ACC112 (cell line): ENCODE results near the gene CYP19A1.

Experiments used
- H2AFZ ChIP-seq: fragments of 200-600 bp; sonication (generic); one replicate; pipeline ENCODE4 v1.6.0; 2017; ENCODE audit warnings: antibody characterized with exemption, low read length; ENCODE audit not compliant: unreplicated experiment
- H3K27ac ChIP-seq: fragments of 200-600 bp; sonication (generic); 2 replicates; pipeline ENCODE4 v1.5.1; 2014; ENCODE audit warnings: low read depth, mild to moderate bottlenecking, antibody characterized with exemption, low read length, moderate library complexity
- H3K27me3 ChIP-seq: fragments of 200-600 bp; sonication (generic); 2 replicates; pipeline ENCODE4 v1.6.1; 2014; ENCODE audit warnings: mild to moderate bottlenecking, antibody characterized with exemption, low read length, moderate library complexity, mixed read lengths; ENCODE audit not compliant: insufficient read depth
- H3K36me3 ChIP-seq: fragments of 200-600 bp; sonication (generic); 2 replicates; pipeline ENCODE4 v1.6.1; 2016; ENCODE audit warnings: mild to moderate bottlenecking, antibody characterized with exemption, low read length, moderate library complexity, mixed read lengths; ENCODE audit not compliant: insufficient read depth
- H3K4me1 ChIP-seq: fragments of 200-600 bp; sonication (generic); one replicate; pipeline ENCODE4 v1.6.1; 2016; ENCODE audit warnings: low read length, mixed read lengths; ENCODE audit not compliant: insufficient read depth, unreplicated experiment, control insufficient read depth
- H3K4me3 ChIP-seq: fragments of 200-600 bp; sonication (generic); 2 replicates; pipeline ENCODE4 v1.5.1; 2014; ENCODE audit warnings: mild to moderate bottlenecking, low read depth, low read length
- H3K79me2 ChIP-seq: fragments of 200-600 bp; sonication (generic); one replicate; pipeline ENCODE4 v1.6.0; 2016; ENCODE audit warnings: low read length; ENCODE audit not compliant: control insufficient read depth, unreplicated experiment, insufficient read depth

Gene CYP19A1

DNA sequence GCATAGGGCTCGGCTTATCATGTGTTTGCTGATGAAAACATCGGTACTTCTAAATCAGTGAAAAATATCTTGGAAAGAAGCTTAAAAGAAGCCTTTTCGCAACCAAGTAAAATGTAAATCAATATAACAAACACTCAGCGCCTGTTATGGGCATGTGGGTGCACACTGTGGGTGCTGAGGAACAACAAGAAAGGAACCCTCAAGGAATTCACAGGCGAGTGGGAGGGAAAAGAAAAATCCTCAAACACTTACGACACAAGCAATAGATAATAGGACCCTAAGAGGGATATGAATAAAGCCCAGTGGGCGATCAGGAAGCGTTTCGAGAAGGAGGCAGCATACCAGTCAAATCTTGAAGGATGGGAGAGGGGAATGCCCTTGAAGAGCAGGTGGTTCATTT, 25.0 kb upstream of the CYP19A1 start:
- Histone ChIP-seq H3K27me3 (peaks cover 6% of the 10 kb centered on the region; the same call in 1 of the 2 replicates), H3K4me3 (no peak overlapping the region), H2AFZ (no peak overlapping the region), H3K27ac (no peak overlapping the region), H3K79me2 (no peaks in the 10 kb centered on the region), H3K4me1 (peaks cover 3% of the 10 kb centered on the region), H3K36me3 (no peaks in the 10 kb centered on the region)

DNA sequence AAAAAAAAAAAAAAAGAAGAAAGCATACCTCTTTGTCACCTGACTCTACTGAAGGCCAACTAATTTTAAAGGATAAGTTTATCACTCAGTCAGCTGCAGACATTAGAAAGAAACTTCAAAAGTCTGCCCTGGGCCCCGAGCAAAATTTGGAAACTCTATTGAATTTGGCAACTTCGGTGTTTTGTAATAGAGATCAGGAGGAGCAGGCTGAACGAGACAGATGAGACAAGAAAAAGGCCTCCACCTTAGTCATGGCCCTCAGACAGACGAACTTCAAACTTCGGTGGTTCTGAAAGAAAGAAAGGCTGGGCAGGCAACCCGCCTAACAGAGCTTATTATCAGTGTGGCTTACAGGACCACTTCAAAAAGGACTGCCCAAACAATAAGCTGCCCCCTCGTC, 21.6 kb upstream of the CYP19A1 start:
- no peaks in the 10 kb centered on the region for H3K4me1 ChIP-seq
- H3K36me3 ChIP-seq: no peaks in the 10 kb centered on the region
- no peak overlapping the region for H3K27ac ChIP-seq

DNA sequence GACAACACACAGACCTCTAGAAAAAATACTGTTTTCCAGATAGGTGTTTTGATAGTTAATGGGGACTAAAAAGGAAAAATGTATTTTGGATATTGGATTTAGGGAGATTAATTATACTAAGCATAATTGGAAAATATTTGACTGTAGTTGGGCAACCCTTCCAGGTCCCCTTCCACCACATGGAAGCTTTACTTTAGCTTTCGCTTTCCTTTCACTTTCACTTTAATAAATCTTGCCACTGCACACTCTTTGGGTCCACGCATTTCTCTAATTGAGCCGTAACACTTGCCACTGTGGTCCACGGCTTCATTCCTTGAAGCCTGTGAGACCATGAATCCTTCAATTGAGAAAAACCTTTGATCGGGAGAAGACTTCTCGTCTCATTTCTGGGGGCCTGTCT, 18.6 kb upstream of the CYP19A1 start:
- Histone ChIP-seq H3K4me1 (no peaks in the 10 kb centered on the region), H3K36me3 (no peaks in the 10 kb centered on the region), H3K27me3 (no peaks in the 10 kb centered on the region), H3K4me3 (no peak overlapping the region), H3K27ac (no peak overlapping the region), H2AFZ (peak overlapping the region; percentile 76), H3K79me2 (no peaks in the 10 kb centered on the region)

More for the DNA sequence above, 21.6 kb upstream of the CYP19A1 start:
- no peak overlapping the region for H3K4me3 ChIP-seq
- H3K79me2 ChIP-seq: no peaks in the 10 kb centered on the region
- H2AFZ ChIP-seq: no peak overlapping the region
- peaks cover 6% of the 10 kb centered on the region; the same call in 1 of the 2 replicates for H3K27me3 ChIP-seq

DNA sequence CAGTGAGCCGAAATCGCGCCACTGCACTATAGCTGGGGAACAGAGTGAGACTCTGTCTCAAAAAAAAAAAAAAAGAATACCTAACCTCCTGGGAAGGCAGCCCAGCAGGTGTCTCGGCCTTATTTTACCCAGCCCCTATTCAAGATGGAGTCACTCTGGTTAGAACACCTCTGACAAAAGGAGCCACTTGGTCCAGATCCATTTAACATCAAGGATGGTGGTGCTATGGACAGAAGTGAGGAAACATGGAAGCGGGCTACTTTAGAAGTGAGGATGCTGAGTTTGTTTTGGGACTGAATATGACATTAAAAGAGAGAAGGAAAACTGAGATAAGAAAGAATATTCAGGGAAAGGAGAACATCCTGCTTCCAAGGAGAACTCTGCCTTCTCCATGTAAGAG, 17.8 kb upstream of the CYP19A1 start:
- Histone ChIP-seq H2AFZ (peak overlapping the region; percentile 76), H3K4me1 (no peaks in the 10 kb centered on the region)

DNA sequence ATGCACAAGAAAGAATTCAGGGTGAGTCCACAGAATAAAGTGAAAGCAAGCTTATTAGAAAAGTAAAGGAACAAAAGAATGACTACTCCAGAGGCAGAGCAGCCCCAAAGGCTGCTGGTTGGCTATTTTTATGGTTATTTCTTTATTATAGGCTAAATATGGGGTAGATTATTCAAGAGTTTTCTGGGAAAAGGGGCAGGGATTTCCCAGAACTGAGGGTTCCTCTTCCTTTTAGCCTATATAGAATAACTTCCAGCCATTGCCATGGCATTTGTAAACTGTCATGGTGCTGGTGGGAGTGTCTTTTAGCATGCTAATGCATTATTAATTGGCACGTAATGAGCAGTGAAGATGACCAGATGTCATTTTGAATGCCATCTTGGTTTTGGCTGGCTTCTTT, 16.7 kb upstream of the CYP19A1 start:
- Histone ChIP-seq H2AFZ (no peak overlapping the region), H3K79me2 (no peaks in the 10 kb centered on the region), H3K4me3 (no peak overlapping the region), H3K4me1 (no peaks in the 10 kb centered on the region), H3K36me3 (no peaks in the 10 kb centered on the region), H3K27ac (no peak overlapping the region), H3K27me3 (no peaks in the 10 kb centered on the region)

More for the DNA sequence above, 17.8 kb upstream of the CYP19A1 start:
- Histone ChIP-seq H3K27ac (no peak overlapping the region), H3K4me3 (no peak overlapping the region), H3K79me2 (no peaks in the 10 kb centered on the region), H3K36me3 (no peaks in the 10 kb centered on the region), H3K27me3 (no peaks in the 10 kb centered on the region)

DNA sequence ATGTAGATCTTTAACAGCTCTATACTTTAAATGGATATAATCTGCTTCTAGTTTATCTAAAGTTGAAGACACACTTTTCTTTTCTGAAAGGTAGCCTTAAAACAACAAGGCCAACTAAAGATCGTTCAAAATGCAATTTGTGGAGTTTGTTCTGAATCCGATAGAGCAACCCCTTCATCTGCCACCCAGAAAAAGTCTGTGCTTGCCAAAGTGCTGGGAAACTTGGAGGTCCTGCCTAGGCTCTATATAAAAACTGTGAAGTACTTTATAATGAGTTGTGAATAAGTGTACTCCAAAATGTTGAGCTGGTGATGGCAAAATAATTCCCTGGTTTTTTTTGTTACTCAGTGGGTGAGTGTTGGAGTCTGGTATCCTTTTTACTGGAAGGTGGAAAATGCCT, 15.6 kb upstream of the CYP19A1 start:
- no peak overlapping the region for H3K4me3 ChIP-seq
- H3K79me2 ChIP-seq: no peaks in the 10 kb centered on the region
- H2AFZ ChIP-seq: no peak overlapping the region
- peaks cover 6% of the 10 kb centered on the region for H3K4me1 ChIP-seq
- no peaks in the 10 kb centered on the region for H3K36me3 ChIP-seq
- H3K27me3 ChIP-seq: no peaks in the 10 kb centered on the region
- H3K27ac ChIP-seq: no peak overlapping the region

DNA sequence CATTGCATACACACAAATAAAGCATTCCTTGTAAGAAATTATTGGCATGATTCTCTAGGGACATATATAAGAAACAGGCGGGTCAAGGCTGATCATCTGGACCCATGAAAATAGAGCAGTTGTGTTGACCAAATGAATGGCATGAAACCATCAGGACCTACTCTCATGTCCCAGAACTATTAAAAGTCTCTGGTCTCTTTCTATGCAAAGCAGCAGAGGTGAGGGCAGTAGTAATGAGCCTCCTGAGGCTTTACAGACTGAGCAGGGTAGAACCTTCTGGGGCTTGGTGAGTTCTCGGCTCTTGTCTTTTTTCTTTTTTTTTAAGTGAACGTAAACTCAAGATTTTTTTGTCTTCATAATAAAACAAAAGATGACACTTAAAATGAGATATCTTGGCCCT, 12.3 kb upstream of the CYP19A1 start:
- H3K4me1 ChIP-seq: peaks cover 10% of the 10 kb centered on the region
- no peak overlapping the region for H3K4me3 ChIP-seq
- no peaks in the 10 kb centered on the region for H3K27me3 ChIP-seq
- no peak overlapping the region for H3K27ac ChIP-seq
- no peaks in the 10 kb centered on the region for H3K79me2 ChIP-seq
- no peaks in the 10 kb centered on the region for H3K36me3 ChIP-seq
- no peak overlapping the region for H2AFZ ChIP-seq

DNA sequence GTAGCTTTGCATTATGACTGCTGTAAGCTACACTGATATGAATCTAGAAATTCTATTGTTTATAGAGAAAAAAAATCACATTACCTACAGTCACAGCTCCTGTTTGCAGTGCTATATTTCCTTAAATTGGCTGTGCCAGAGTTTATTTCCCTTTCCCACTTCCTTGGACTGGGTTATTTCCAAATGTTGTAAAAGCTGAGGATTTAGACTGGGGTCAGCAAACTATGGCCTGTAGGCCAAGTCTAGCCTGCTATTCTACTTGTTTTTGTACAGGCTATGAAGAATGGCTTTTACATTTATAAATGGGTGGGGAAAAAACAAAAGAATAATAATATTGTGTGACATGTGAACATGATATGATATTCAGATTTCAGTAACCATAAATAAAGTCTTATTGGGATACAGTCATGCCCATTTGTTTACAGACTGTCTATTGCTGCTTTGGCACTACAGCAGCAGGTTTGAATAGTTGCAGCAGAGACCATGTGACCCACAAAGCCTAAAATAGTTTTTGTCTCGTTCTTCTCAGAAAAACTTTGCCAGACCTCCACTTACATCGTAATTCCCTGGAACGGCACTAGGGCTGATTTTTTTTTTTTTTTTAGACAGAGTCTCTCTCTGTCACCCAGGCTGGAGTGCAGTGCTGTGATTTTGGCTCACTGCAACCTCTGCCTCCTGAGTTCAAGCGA, 10.9 kb upstream of the CYP19A1 start:
- no peaks in the 10 kb centered on the region for H3K27me3 ChIP-seq
- peak overlapping the region; percentile 61 for H2AFZ ChIP-seq
- no peak overlapping the region for H3K27ac ChIP-seq
- H3K4me1 ChIP-seq: peaks cover 10% of the 10 kb centered on the region
- H3K79me2 ChIP-seq: no peaks in the 10 kb centered on the region
- peak overlapping the region; percentile 6; the same call in 1 of the 2 replicates for H3K4me3 ChIP-seq
- H3K36me3 ChIP-seq: no peaks in the 10 kb centered on the region

DNA sequence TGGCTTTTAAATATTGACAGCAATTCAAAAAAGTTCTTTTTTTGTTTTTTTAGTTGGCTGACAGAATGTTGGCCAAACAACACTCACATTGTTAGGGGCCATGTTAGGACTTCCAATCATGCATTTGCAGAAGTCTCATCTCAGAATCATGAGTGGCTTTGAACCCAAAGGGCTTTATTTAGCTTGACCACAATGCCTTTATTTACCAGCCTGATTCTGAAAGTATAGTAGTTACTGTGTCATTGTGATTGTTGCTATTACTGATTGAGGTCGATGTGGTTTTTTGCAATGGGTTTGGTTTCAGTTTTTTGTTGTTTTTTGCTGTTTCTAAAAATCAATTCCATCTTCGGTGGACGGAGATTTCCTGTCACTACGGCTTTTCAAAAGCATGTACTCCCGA, 10.3 kb upstream of the CYP19A1 start:
- no peaks in the 10 kb centered on the region for H3K79me2 ChIP-seq
- no peaks in the 10 kb centered on the region for H3K36me3 ChIP-seq
- peak overlapping the region; percentile 6; the same call in 1 of the 2 replicates for H3K4me3 ChIP-seq
- peaks cover 10% of the 10 kb centered on the region for H3K4me1 ChIP-seq
- H3K27me3 ChIP-seq: no peaks in the 10 kb centered on the region
- H2AFZ ChIP-seq: peak overlapping the region; percentile 61
- no peak overlapping the region for H3K27ac ChIP-seq

DNA sequence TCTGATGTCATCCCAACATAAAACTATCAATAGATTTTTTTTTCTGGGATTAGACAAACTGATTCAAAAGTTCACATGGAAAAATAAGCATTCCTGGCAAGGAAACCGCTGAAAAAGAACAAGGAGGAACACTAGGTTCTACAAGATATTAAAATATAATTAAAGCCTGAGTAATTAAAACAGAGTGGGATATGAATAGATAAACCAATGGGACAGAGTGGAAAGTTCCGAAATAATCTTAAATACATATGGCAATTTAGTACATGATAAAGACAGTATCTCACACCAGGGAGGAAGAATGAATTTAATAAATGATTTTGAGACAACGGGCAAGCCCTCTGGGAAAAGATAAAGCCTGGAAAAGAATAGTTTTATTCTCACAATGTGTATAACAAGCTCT, 7.7 kb upstream of the CYP19A1 start:
- no peaks in the 10 kb centered on the region for H3K79me2 ChIP-seq
- H3K27ac ChIP-seq: no peak overlapping the region
- H3K36me3 ChIP-seq: no peaks in the 10 kb centered on the region
- peaks cover 10% of the 10 kb centered on the region for H3K4me1 ChIP-seq
- peaks cover 10% of the 10 kb centered on the region; the same call in 1 of the 2 replicates for H3K27me3 ChIP-seq
- H3K4me3 ChIP-seq: no peak overlapping the region
- no peak overlapping the region for H2AFZ ChIP-seq

DNA sequence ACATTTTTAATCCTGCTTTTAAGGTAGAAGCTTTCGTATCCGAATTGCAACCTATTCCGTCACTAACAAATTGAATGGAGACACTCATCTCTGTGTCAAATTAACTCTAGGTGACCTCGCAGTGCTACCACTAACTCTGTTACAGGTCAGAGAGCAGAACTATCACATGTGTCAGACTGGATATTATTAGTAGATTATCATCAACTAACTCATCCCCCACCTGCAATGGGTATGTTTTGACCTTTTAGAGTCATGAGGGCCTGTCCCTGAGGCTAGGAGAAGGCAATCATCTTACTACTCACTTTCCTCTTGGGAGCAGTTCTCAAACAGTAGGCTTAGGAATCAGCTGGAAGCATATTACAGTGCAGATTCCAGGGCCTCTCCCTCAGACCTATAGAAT, 5.1 kb upstream of the CYP19A1 start:
- H3K27ac ChIP-seq: no peak overlapping the region
- no peak overlapping the region for H3K4me3 ChIP-seq
- H3K36me3 ChIP-seq: no peaks in the 10 kb centered on the region
- no peaks in the 10 kb centered on the region for H3K79me2 ChIP-seq
- peaks cover 2% of the 10 kb centered on the region for H3K4me1 ChIP-seq
- H2AFZ ChIP-seq: no peak overlapping the region
- H3K27me3 ChIP-seq: peaks cover 15% of the 10 kb centered on the region; the same call in 1 of the 2 replicates
